NT2/D1 (cell line): ENCODE data around the gene MAP4K2.

Experiments
- DNase-seq: peaks from one replicate; pipeline ENCODE4 v3.0.0-alpha.2; 2011; ENCODE audit warnings: low read depth, low spot score
- H3K27me3 ChIP-seq: 2 replicates; pipeline ENCODE4 v1.6.0; 2011; ENCODE audit warnings: mild to moderate bottlenecking; ENCODE audit not compliant: insufficient read length, insufficient read depth
- H3K36me3 ChIP-seq: 2 replicates; pipeline ENCODE4 v1.6.1; 2011; ENCODE audit warnings: mild to moderate bottlenecking, low read length, mixed read lengths; ENCODE audit not compliant: insufficient read depth, insufficient read length
- H3K4me1 ChIP-seq: 2 replicates; pipeline ENCODE4 v1.5.1; 2011; ENCODE audit not compliant: insufficient read depth, insufficient read length
- H3K4me3 ChIP-seq: 2 replicates; pipeline ENCODE4 v1.5.1; 2011; ENCODE audit warnings: low read depth; ENCODE audit not compliant: insufficient read length
- H3K9ac ChIP-seq: 2 replicates; pipeline ENCODE4 v1.6.0; 2011; ENCODE audit warnings: low read depth; ENCODE audit not compliant: insufficient read length
- H3K9me3 ChIP-seq: 2 replicates; pipeline ENCODE4 v1.5.1; 2011; ENCODE audit warnings: mild to moderate bottlenecking, low read length; ENCODE audit not compliant: insufficient read depth
- SUZ12 ChIP-seq: IDR thresholded peaks from 2 replicates; pipeline ENCODE4 v1.6.1; 2011; ENCODE audit not compliant: insufficient read length, insufficient read depth; ENCODE audit errors: extremely low read depth
- YY1 ChIP-seq: IDR thresholded peaks from 2 replicates; pipeline ENCODE4 v1.6.1; 2011; ENCODE audit not compliant: insufficient read length, insufficient read depth
- ZNF274 ChIP-seq: IDR thresholded peaks from 2 replicates; pipeline ENCODE4 v1.6.1; 2011; ENCODE audit warnings: mild to moderate bottlenecking, low read depth, low read length

MAP4K2 gene

DNA sequence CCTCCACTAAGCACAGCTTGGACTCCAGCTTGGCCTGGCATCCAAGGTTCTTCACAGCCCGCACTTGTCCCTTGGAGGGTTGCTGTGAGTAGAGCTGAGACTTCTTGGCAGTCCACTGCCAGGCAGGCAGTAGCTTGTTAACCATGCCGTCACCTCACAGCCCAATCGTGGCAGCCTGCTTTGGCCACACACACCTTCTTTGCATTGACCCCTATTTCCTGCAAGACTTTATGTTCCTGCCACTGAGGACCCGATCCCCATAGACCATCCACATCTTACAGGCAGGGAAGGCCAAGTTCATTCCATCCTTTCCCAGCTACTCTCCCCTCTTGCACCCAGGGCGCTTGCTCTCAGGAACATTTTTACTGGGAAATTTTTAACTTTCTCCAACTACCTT is 40.7 kb downstream of the MAP4K2 start:
- no peaks in the 10 kb centered on the region for H3K27me3 ChIP-seq
- peaks cover 48% of the 10 kb centered on the region for H3K36me3 ChIP-seq
- peaks cover 55% of the 10 kb centered on the region for H3K4me1 ChIP-seq
- H3K9me3 ChIP-seq = no peaks in the 10 kb centered on the region
- H3K4me3 ChIP-seq = no peak overlapping the region
- TF ChIP-seq YY1 = no peak
- no peak for TF ChIP-seq SUZ12
- TF ChIP-seq ZNF274 = no peak
- DNase-seq = no peak
- peak overlapping the region; percentile 14 for H3K9ac ChIP-seq

DNA sequence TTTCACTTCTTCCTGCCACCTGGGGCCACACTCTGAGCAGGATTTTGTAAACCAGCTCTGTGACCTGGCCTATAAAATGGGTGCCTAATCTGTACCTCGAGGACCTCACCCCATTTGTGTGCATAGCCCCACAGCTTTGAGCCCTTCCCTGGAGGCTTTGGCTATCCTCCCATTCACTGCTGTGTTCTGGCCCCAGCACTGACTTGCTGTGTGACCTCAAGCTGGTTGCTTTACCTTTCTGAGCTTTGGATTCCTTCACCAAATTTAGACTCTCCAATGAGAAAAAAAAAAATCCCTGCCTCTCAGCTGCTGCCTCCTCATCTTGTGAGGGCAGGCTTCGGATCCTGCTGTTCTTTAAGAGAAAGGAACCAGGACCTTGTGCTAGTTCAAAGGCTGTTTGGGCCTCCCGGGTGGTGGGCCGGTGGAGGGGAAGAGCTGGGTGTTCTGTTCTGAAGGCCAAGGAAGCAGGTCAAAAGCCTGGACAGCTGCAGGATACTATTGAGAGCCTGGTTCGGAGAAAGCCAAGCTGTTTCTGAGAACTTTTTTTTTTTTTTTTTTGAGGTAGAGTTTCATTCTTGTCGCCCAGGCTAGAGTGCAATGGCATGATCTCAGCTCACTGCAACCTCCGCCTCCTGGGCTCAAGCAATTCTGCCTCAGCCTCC is 42.1 kb downstream of the MAP4K2 start:
- H3K36me3 ChIP-seq = peaks cover 36% of the 10 kb centered on the region
- DNase-seq = no peak
- TF ChIP-seq YY1 (no peak), SUZ12 (no peak), ZNF274 (no peak)
- H3K27me3 ChIP-seq = no peaks in the 10 kb centered on the region
- H3K4me3 ChIP-seq = no peak overlapping the region
- H3K4me1 ChIP-seq = peaks cover 49% of the 10 kb centered on the region
- peak overlapping the region; percentile 42 for H3K9ac ChIP-seq
- no peaks in the 10 kb centered on the region for H3K9me3 ChIP-seq

DNA sequence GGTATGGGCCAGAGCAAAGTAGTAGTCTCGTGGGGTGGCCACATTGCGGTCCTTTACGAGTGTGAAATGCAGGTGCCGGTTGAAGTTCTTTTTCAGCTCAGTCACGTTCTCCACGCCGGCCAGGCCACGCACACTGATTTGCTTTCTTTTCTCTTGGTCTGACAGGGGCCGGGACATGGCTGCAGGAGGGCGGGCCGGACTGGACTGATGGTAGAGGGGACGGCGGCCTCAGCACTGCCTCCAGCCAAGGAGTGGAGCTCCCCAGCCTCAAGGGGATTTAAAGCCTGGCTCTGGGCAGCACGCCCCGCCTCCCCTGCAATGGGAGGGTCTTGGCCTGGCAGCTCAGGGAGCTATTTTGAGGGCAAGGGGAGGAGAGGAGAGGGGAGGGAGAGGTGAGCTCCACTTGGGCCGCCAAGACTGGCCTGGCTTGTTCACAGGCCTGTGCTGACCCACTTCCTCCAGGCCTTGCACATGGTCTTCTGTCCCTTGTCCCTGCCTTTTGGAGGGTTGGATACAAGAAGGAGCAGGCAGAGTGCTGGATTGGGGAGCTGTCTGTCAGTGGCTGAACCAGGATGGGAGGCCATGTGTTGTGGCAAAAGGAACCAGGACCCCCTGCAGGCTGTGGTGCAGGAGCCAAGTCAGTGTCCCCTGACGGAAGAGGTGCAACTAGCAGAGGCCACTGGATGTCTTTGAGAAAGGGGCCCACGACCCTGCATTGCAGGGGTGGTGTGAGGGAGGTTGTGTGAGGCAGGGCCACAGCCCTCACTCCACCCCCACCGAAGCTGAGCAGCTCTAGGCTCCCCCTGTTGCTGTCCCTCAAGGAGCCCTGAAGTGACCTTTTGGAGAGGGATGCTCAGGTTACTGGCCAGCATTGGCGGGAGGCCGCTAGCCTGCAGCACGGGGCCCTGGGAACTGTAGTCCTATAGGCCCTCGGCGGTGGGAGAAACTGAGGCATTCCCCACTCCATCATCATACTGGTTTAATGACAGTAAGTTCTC is 43.0 kb downstream of the MAP4K2 start, which contains the start of gene PYGM:
TSS of gene PYGM (minus strand) at position 253 of the 998 bp plus-strand sequence. CDS start at position 177, 76 bp downstream.
- TF ChIP-seq YY1 (no peak), ZNF274 (no peak), SUZ12 (no peak)
- H3K36me3 ChIP-seq = peaks cover 28% of the 10 kb centered on the region
- H3K27me3 ChIP-seq = no peaks in the 10 kb centered on the region
- peak; percentile 60 for DNase-seq
- no peaks in the 10 kb centered on the region for H3K9me3 ChIP-seq
- H3K9ac ChIP-seq = peak within 1 kb of the TSS; percentile 42
- H3K4me1 ChIP-seq = peaks cover 49% of the 10 kb centered on the region
- H3K4me3 ChIP-seq = no peak within 1 kb of the TSS

DNA sequence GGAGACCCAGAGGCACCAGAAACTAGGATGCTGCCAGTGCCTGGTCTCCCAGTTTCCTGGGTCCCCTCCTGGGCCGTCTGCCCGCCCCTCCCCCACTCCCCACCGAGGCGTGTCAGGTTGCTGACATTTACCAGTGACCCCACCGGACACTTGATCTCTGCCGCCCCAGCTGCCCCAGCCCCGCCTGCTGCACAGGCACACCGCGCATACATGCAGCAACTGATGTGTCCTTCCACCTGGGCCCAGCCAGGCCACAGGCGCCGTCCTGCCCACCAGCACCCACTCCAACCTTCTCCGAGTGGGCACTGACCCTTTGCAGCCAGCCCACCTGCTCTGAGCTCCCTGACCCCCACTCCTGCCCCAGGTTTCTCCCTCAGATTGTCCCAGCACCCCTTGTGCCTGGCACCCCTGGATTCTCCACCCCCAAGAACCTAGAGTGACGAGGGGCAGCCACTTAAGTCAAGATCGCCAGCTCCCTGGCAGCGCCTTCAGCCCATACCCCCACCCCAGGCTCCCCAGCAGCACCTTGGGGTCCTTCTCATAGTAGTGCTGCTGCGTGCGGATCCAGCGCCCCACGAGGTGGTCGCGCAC is 43.8 kb downstream of the MAP4K2 start:
- TF ChIP-seq SUZ12 (no peak), YY1 (no peak), ZNF274 (no peak)
- no peaks in the 10 kb centered on the region for H3K9me3 ChIP-seq
- H3K9ac ChIP-seq = peak overlapping the region; percentile 42
- DNase-seq = no peak
- peaks cover 44% of the 10 kb centered on the region for H3K4me1 ChIP-seq
- H3K27me3 ChIP-seq = no peaks in the 10 kb centered on the region
- H3K4me3 ChIP-seq = no peak overlapping the region
- H3K36me3 ChIP-seq = peaks cover 20% of the 10 kb centered on the region

DNA sequence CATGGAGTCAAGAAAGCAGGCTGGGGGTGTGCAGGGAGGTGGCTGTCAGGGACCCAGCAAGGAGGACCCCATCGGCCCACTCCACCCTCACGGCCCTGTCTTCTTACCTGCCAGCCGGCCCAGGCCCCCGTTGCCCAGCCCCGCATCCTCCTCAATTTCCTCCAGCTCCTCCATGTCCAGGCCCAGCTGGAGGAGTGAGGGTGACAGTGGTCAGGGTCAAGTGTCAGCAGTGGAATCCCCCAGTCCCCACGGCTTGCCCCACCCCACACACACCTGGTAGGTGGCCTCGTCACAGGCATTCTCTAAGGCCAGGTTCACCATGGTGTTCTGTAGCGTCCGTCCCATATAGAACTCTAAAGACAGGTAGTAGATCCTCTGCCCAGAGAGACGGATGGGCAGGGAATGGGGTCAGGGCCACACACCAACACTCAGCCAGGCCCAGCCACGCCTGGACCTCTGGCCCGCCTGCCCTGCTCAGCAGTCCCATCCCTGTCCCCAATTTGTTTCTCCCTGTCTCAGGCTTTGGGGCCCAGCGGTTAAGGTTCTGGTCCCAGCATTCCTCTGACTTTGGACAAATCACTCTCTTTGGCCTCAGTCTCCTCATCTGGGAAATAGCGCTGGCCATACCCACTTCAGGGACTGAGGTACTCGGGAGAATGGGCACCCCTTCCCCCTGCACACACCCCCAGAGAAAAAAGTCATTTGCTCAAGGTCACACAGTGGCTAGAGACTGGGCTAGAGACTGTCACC is 44.5 kb downstream of the MAP4K2 start:
- H3K36me3 ChIP-seq = peaks cover 13% of the 10 kb centered on the region
- no peak for DNase-seq
- H3K27me3 ChIP-seq = no peaks in the 10 kb centered on the region
- H3K9ac ChIP-seq = peak overlapping the region; percentile 17
- TF ChIP-seq YY1 (no peak), SUZ12 (no peak), ZNF274 (no peak)
- H3K4me1 ChIP-seq = peaks cover 37% of the 10 kb centered on the region
- no peaks in the 10 kb centered on the region for H3K9me3 ChIP-seq
- H3K4me3 ChIP-seq = no peak overlapping the region

DNA sequence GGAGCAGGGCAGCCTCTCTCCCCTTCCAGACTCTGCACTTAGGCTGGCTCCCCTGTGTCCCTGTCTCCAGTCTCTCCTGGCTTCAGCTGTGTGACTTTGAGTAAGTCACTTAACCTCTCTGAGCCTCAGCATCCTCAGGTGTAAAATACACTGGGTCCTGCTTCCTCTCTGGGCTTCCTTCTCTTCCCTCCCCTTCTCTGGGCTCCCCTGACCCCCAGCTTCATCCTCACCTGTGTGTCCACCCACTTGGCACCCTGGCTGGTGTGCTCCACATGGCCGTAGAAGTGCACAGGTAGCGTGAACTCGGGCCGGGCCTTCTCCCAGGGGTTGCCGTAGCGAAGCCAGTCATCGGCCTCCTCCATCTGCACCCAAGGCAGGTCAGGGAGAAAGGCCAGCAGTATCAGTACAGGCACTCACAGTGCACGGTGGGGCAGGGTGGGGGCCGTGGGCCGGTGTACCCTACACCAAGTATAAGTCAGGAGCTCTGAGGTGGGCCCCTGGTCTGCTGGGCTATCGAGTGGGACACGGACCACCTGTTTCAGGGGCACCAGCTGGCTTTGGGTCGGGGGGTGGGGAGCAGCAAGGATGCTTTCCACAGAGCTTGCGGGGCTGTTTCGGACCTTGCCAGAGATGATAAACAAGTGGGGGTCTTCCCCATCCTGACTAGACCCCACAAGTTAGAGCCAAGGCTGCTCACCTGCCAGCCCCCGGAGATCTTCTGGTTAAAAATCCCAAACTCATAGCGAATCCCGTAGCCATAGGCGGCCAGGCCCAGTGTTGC is 45.3 kb downstream of the MAP4K2 start:
- Histone ChIP-seq H3K27me3 (no peaks in the 10 kb centered on the region), H3K9ac (peak overlapping the region; percentile 17), H3K36me3 (peaks cover 8% of the 10 kb centered on the region), H3K4me1 (peaks cover 34% of the 10 kb centered on the region), H3K4me3 (no peak overlapping the region), H3K9me3 (no peaks in the 10 kb centered on the region)
- TF ChIP-seq SUZ12 (no peak), YY1 (no peak), ZNF274 (no peak)
- DNase-seq = no peak
